Thymus (tissue), 14 donors: ENCODE data around the gene PKDREJ. TPM values are rescaled to one million over a fixed set of nuclear protein-coding genes. Genes with fewer than 3 reads are reported as not detected.
"Not testable (repeated sequence)": the region's sequence is repeated elsewhere in the genome, so short reads cannot be mapped to it uniquely, and the experiment has no call there.

Experiments used
- DNase-seq, 9 donors: peaks; one replicate each; pipeline ENCODE4 v3.0.0-alpha.2; 2013; ENCODE audit warnings: low spot score in 9 of 9, low read depth in 6 of 9, missing footprints in 1 of 9
- H3K27ac ChIP-seq, 2 donors: one replicate each; pipeline ENCODE4 v1.5.1; 2013; ENCODE audit warnings: control low read depth in 1 of 2, low read depth in 1 of 2, low read length in 1 of 2, mild to moderate bottlenecking in 1 of 2, moderate library complexity in 1 of 2
- H3K27me3 ChIP-seq, 2 donors: one replicate each; pipeline ENCODE4 v1.5.1; 2013; ENCODE audit warnings: low read length in 1 of 2; ENCODE audit not compliant: control insufficient read depth in 2 of 2, insufficient read depth in 1 of 2
- H3K36me3 ChIP-seq, 2 donors: one replicate each; pipeline ENCODE4 v1.5.1; 2013; ENCODE audit warnings: low read length in 1 of 2, mild to moderate bottlenecking in 1 of 2, moderate library complexity in 1 of 2; ENCODE audit not compliant: control insufficient read depth in 2 of 2, insufficient read depth in 2 of 2
- H3K4me1 ChIP-seq, 2 donors: one replicate each; pipeline ENCODE4 v1.5.1; 2013; ENCODE audit warnings: low read length in 2 of 2; ENCODE audit not compliant: control insufficient read depth in 2 of 2, insufficient read depth in 2 of 2
- H3K4me3 ChIP-seq, 2 donors: one replicate each; pipeline ENCODE4 v1.5.1; 2013; ENCODE audit warnings: low read length in 2 of 2, control low read depth in 1 of 2, mild to moderate bottlenecking in 1 of 2
- H3K9me3 ChIP-seq, 2 donors: one replicate each; pipeline ENCODE4 v1.5.1; 2013; ENCODE audit warnings: low read length in 1 of 2, mild to moderate bottlenecking in 1 of 2; ENCODE audit not compliant: control insufficient read depth in 2 of 2, insufficient read depth in 1 of 2
- WGBS: extraction: QIAGEN DNeasy Blood & Tissue Kit; methylation state at CpG from one replicate; pipeline ENCODE4 v1.1.7; 2013; 5-methylcytosine and 5-hydroxymethylcytosine counted together
- long read RNA-seq, 10 donors: transcript quantifications; one replicate each; lab custom pipeline, GENCODE V29; 2026
- polyA plus RNA-seq: library from polyadenylated mRNA; stranded (reverse); fragments of 200-250 nt; gene quantifications from one replicate; pipeline ENCODE4 v1.2.3, GENCODE V29; 2013
- total RNA-seq: library from RNA; stranded (reverse); fragments of 120-200 nt; gene quantifications from one replicate; pipeline ENCODE4 v1.2.4, GENCODE V29; 2013
- donor health status: healthy.

Gene PKDREJ
- total RNA-seq (not detected), polyA plus RNA-seq (0.02 TPM)
- long read RNA-seq, donor 1, result 0 reads
- long read RNA-seq, donor 2, full-length matches to known transcripts, result 1 of 1 reads
- long read RNA-seq, donor 2, partial matches to known transcripts, result 0 of 1 reads
- long read RNA-seq, donor 2, other reads (novel, unspliced or antisense), result 0 of 1 reads
- long read RNA-seq, donor 3, result 0 reads
- long read RNA-seq, donor 4, result 0 reads
- long read RNA-seq, donor 5, full-length matches to known transcripts, result 1 of 1 reads
- long read RNA-seq, donor 5, partial matches to known transcripts, result 0 of 1 reads
- long read RNA-seq, donor 5, other reads (novel, unspliced or antisense), result 0 of 1 reads
- long read RNA-seq, donor 6, result 0 reads
- long read RNA-seq, donor 7, result 0 reads
- long read RNA-seq, donor 8, result 0 reads
- long read RNA-seq, donor 9, result 0 reads
- long read RNA-seq, donor 10, result 0 reads

- 60% methylated on average over 30 of the region's 30 CpGs for WGBS
- Histone ChIP-seq H3K36me3 (no peaks in the 10 kb centered on the region), H3K9me3 (peaks cover 8 to 16% of the 10 kb centered on the region in 2 donors), H3K27me3 (peaks cover 49 to 89% of the 10 kb centered on the region in 2 donors), H3K4me3 (peak within 1 kb of the TSS in 1 of 2 donors; percentile 33), H3K27ac (no peak within 1 kb of the TSS), H3K4me1 (peaks cover 0 to 4% of the 10 kb centered on the region in 2 donors)
- no peak for DNase-seq
Observed at GRCh38 chr22:46263216-46263590, at the start of gene PKDREJ. Gene PKDREJ (minus strand): TSS chr22:46263343. CDS start chr22:46263322, 21 bp downstream.

- not testable (repeated sequence) for H3K9me3 ChIP-seq, H3K27me3 ChIP-seq, H3K4me1 ChIP-seq, H3K4me3 ChIP-seq, H3K27ac ChIP-seq, DNase-seq
- 99% methylated on average over 2 of the region's 2 CpGs for WGBS
- H3K36me3 ChIP-seq, result peaks cover 60 to 74% of the 10 kb centered on the region in 2 donors
Observed at GRCh38 chr22:46312848-46313247, 49.7 kb upstream of the PKDREJ start.

- H3K27ac ChIP-seq, result no peak overlapping the region
- H3K36me3 ChIP-seq, result peaks cover 52 to 67% of the 10 kb centered on the region in 2 donors
- H3K4me3 ChIP-seq, result no peak overlapping the region
- no peaks in the 10 kb centered on the region for H3K4me1 ChIP-seq
- H3K9me3 ChIP-seq, result no peaks in the 10 kb centered on the region
- no peaks in the 10 kb centered on the region for H3K27me3 ChIP-seq
- no peak for DNase-seq
- WGBS, result 97% methylated on average over 8 of the region's 8 CpGs
Observed at GRCh38 chr22:46312056-46312455, 48.9 kb upstream of the PKDREJ start.

GRCh38 chr22:46309526-46310085, 46.5 kb upstream of the PKDREJ start:
- WGBS, result 98% methylated on average over 15 of the region's 15 CpGs
- H3K27me3 ChIP-seq, result no peaks in the 10 kb centered on the region
- H3K9me3 ChIP-seq, result no peaks in the 10 kb centered on the region
- H3K36me3 ChIP-seq, result peaks cover 45 to 57% of the 10 kb centered on the region in 2 donors
- no peak overlapping the region for H3K27ac ChIP-seq
- DNase-seq, result no peak
- no peaks in the 10 kb centered on the region for H3K4me1 ChIP-seq
- no peak overlapping the region for H3K4me3 ChIP-seq

GRCh38 chr22:46308283-46308988, 45.3 kb upstream of the PKDREJ start:
- peaks cover 44 to 62% of the 10 kb centered on the region in 2 donors for H3K36me3 ChIP-seq
- H3K4me3 ChIP-seq, result no peak overlapping the region
- no peaks in the 10 kb centered on the region for H3K27me3 ChIP-seq
- WGBS, result 98% methylated on average over 23 of the region's 23 CpGs
- no peak overlapping the region for H3K27ac ChIP-seq
- H3K9me3 ChIP-seq, result no peaks in the 10 kb centered on the region
- H3K4me1 ChIP-seq, result no peaks in the 10 kb centered on the region
- DNase-seq, result no peak

- Histone ChIP-seq H3K4me1 (peaks cover 0 to 9% of the 10 kb centered on the region in 2 donors), H3K27ac (no peak overlapping the region), H3K4me3 (no peak overlapping the region), H3K9me3 (no peaks in the 10 kb centered on the region), H3K27me3 (no peaks in the 10 kb centered on the region), H3K36me3 (peaks cover 28 to 58% of the 10 kb centered on the region in 2 donors)
- WGBS, result 97% methylated on average over 7 of the region's 7 CpGs
- DNase-seq, result no peak
Observed at GRCh38 chr22:46303347-46303965, 40.3 kb upstream of the PKDREJ start.

- no peak overlapping the region for H3K27ac ChIP-seq
- H3K4me1 ChIP-seq, result peaks cover 16 to 33% of the 10 kb centered on the region in 2 donors
- peaks cover 0 to 3% of the 10 kb centered on the region in 2 donors for H3K9me3 ChIP-seq
- no peak overlapping the region for H3K4me3 ChIP-seq
- WGBS, result 97% methylated on average over 7 of the region's 7 CpGs
- no peak for DNase-seq
- no peaks in the 10 kb centered on the region for H3K27me3 ChIP-seq
- peaks cover 26 to 48% of the 10 kb centered on the region in 2 donors for H3K36me3 ChIP-seq
Observed at GRCh38 chr22:46300491-46300890, 37.3 kb upstream of the PKDREJ start.

- peaks cover 0 to 3% of the 10 kb centered on the region in 2 donors for H3K9me3 ChIP-seq
- 99% methylated on average over 13 of the region's 13 CpGs for WGBS
- peaks cover 19 to 42% of the 10 kb centered on the region in 2 donors for H3K4me1 ChIP-seq
- peaks cover 22 to 40% of the 10 kb centered on the region in 2 donors for H3K36me3 ChIP-seq
- no peaks in the 10 kb centered on the region for H3K27me3 ChIP-seq
- DNase-seq, result no peak
- H3K4me3 ChIP-seq, result no peak overlapping the region
- H3K27ac ChIP-seq, result no peak overlapping the region
Observed at GRCh38 chr22:46299101-46299500, 36.0 kb upstream of the PKDREJ start.
